Activated CD4-positive, alpha-beta T cell treated with anti-CD3 and anti-CD28 coated beads for 36 hours (primary cell): ENCODE results near the gene MAD1L1. TPM values are rescaled to one million over a fixed set of nuclear protein-coding genes. Genes with fewer than 3 reads are reported as not detected.

ENCODE experiments used
- ATAC-seq: fragments of 200-7000 bp; cut with Tn5 transposase; one replicate; pipeline ENCODE4 v1.10.0; 2021; ENCODE audit warnings: mild to moderate bottlenecking, moderate library complexity
- CTCF ChIA-PET: fragments of 350-600 bp; sonication (Branson Sonifier 250); formaldehyde crosslinking; loops from one replicate; lab custom pipeline; 2021; ENCODE audit warnings: antibody characterized with exemption; lab: Charles Lee
- POLR2A ChIA-PET: fragments of 350-600 bp; sonication (Branson Sonifier 250); formaldehyde crosslinking; loops from one replicate; lab custom pipeline; 2021; ENCODE audit warnings: antibody characterized with exemption, inconsistent platforms; lab: Charles Lee
- DNase-seq: peaks from one replicate; pipeline ENCODE4 v3.0.0-alpha.2; 2020
- H3K27ac Mint-ChIP-seq: one replicate; pipeline ENCODE4 v1.8.0; 2021; ENCODE audit warnings: mixed read lengths
- H3K27me3 Mint-ChIP-seq: one replicate; pipeline ENCODE4 v1.8.0; 2021; ENCODE audit warnings: mixed read lengths
- H3K36me3 Mint-ChIP-seq: one replicate; pipeline ENCODE4 v1.8.0; 2021; ENCODE audit warnings: low read depth, mixed read lengths
- H3K4me1 Mint-ChIP-seq: one replicate; pipeline ENCODE4 v1.8.0; 2021; ENCODE audit warnings: mixed read lengths
- H3K4me3 Mint-ChIP-seq: one replicate; pipeline ENCODE4 v1.8.0; 2021; ENCODE audit warnings: mild to moderate bottlenecking, moderate library complexity, mixed read lengths
- H3K9me3 Mint-ChIP-seq: one replicate; pipeline ENCODE4 v1.8.0; 2021; ENCODE audit warnings: low read depth, mixed read lengths
- intact Hi-C, 2 experiments: fragments of 100-400 bp; cut with DNase I in 1 of 2; cut with micrococcal nuclease in 1 of 2; formaldehyde crosslinking; loops; one replicate each; pipeline versions ENCODE4 v1.14.2 to v1.15.1; 2022 to 2024; cut with DNase I, micrococcal nuclease
- total RNA-seq, 2 experiments: library from RNA; stranded (reverse); gene quantifications; one replicate each; pipeline ENCODE4 v1.2.3, GENCODE V29; 2021

Gene MAD1L1
- total RNA-seq, 2 experiments from 2014 or later: 50.2 to 61.7 TPM

GRCh38 chr7:2100278-2101208, 132.2 kb downstream of the MAD1L1 start:
- Mint-ChIP-seq H3K36me3 (peaks cover 2% of the 10 kb centered on the region), H3K9me3 (no peaks in the 10 kb centered on the region), H3K27ac (peak overlapping the region; percentile 75), H3K4me3 (no peak overlapping the region), H3K4me1 (peaks cover 56% of the 10 kb centered on the region), H3K27me3 (no peaks in the 10 kb centered on the region)
- ChIA-PET CTCF (interaction anchor here (1.2 kb wide), 1 partner anchor 255 kb away, joined by 3 read pairs; no protein-coding TSS in a partner anchor), POLR2A (no interaction called here)
- intact Hi-C loops: loop anchor here in 1 of 2 experiments (5.0 kb wide), 3 partner anchors 107 to 278 kb away; partner anchors contain the start of genes MRM2 and NUDT1
- peak; percentile 65 for ATAC-seq
- peak; percentile 72 for DNase-seq

- Mint-ChIP-seq H3K4me3 (no peak overlapping the region), H3K9me3 (no peaks in the 10 kb centered on the region), H3K27me3 (no peaks in the 10 kb centered on the region), H3K4me1 (peaks cover 54% of the 10 kb centered on the region), H3K36me3 (peaks cover 2% of the 10 kb centered on the region), H3K27ac (peak overlapping the region; percentile 75)
- intact Hi-C loops: no loop called here
- peak; percentile 49 for ATAC-seq
- POLR2A ChIA-PET: no interaction called here
- CTCF ChIA-PET: interaction anchor here (1.2 kb wide), 1 partner anchor 256 kb away, joined by 3 read pairs; no protein-coding TSS in a partner anchor
- DNase-seq: peak; percentile 59
Measured at GRCh38 chr7:2099048-2099957, 133.4 kb downstream of the MAD1L1 start.

GRCh38 chr7:2098496-2098895, 134.2 kb downstream of the MAD1L1 start:
- H3K4me1 Mint-ChIP-seq: peaks cover 46% of the 10 kb centered on the region
- H3K27me3 Mint-ChIP-seq: no peaks in the 10 kb centered on the region
- H3K36me3 Mint-ChIP-seq: peaks cover 2% of the 10 kb centered on the region
- no peak overlapping the region for H3K27ac Mint-ChIP-seq
- POLR2A ChIA-PET: no interaction called here
- no peak for ATAC-seq
- intact Hi-C loops: no loop called here
- DNase-seq: no peak
- no peak overlapping the region for H3K4me3 Mint-ChIP-seq
- CTCF ChIA-PET: no interaction called here
- no peaks in the 10 kb centered on the region for H3K9me3 Mint-ChIP-seq

GRCh38 chr7:2098056-2098455, 134.7 kb downstream of the MAD1L1 start:
- Mint-ChIP-seq H3K27ac (no peak overlapping the region), H3K4me3 (no peak overlapping the region), H3K36me3 (peaks cover 2% of the 10 kb centered on the region), H3K27me3 (no peaks in the 10 kb centered on the region), H3K4me1 (peaks cover 42% of the 10 kb centered on the region), H3K9me3 (no peaks in the 10 kb centered on the region)
- no peak for DNase-seq
- ATAC-seq: no peak
- ChIA-PET POLR2A (no interaction called here), CTCF (no interaction called here)
- intact Hi-C loops: no loop called here

GRCh38 chr7:2097492-2097891, 135.3 kb downstream of the MAD1L1 start:
- H3K27me3 Mint-ChIP-seq: no peaks in the 10 kb centered on the region
- H3K4me1 Mint-ChIP-seq: peaks cover 40% of the 10 kb centered on the region
- ChIA-PET CTCF (no interaction called here), POLR2A (no interaction called here)
- intact Hi-C loops: no loop called here
- ATAC-seq: no peak
- no peak for DNase-seq
- H3K9me3 Mint-ChIP-seq: no peaks in the 10 kb centered on the region
- H3K27ac Mint-ChIP-seq: no peak overlapping the region
- H3K36me3 Mint-ChIP-seq: peaks cover 2% of the 10 kb centered on the region
- H3K4me3 Mint-ChIP-seq: no peak overlapping the region

GRCh38 chr7:2096692-2097387, 135.9 kb downstream of the MAD1L1 start:
- ATAC-seq: no peak
- intact Hi-C loops: no loop called here

GRCh38 chr7:2095436-2095835, 137.3 kb downstream of the MAD1L1 start:
- Mint-ChIP-seq H3K27me3 (no peaks in the 10 kb centered on the region), H3K4me3 (no peak overlapping the region), H3K9me3 (no peaks in the 10 kb centered on the region), H3K36me3 (no peaks in the 10 kb centered on the region), H3K4me1 (peaks cover 35% of the 10 kb centered on the region), H3K27ac (no peak overlapping the region)
- ChIA-PET POLR2A (no interaction called here), CTCF (no interaction called here)
- no peak for DNase-seq
- no peak for ATAC-seq
- intact Hi-C loops: no loop called here

More at GRCh38 chr7:2096692-2097387, 135.9 kb downstream of the MAD1L1 start:
- Mint-ChIP-seq H3K36me3 (no peaks in the 10 kb centered on the region), H3K27me3 (no peaks in the 10 kb centered on the region), H3K4me1 (peaks cover 36% of the 10 kb centered on the region), H3K4me3 (no peak overlapping the region), H3K27ac (no peak overlapping the region), H3K9me3 (no peaks in the 10 kb centered on the region)
- no peak for DNase-seq
- ChIA-PET CTCF (interaction anchor here (0.6 kb wide), 2 partner anchors 99 to 219 kb away, joined by 3 read pairs; no protein-coding TSS in a partner anchor), POLR2A (no interaction called here)

- no peaks in the 10 kb centered on the region for H3K27me3 Mint-ChIP-seq
- ATAC-seq (no peak), DNase-seq (no peak)
- POLR2A ChIA-PET: no interaction called here
- H3K4me1 Mint-ChIP-seq: peaks cover 26% of the 10 kb centered on the region
- intact Hi-C loops: no loop called here
- no peaks in the 10 kb centered on the region for H3K9me3 Mint-ChIP-seq
- no peaks in the 10 kb centered on the region for H3K36me3 Mint-ChIP-seq
- no peak overlapping the region for H3K4me3 Mint-ChIP-seq
- no peak overlapping the region for H3K27ac Mint-ChIP-seq
- CTCF ChIA-PET: no interaction called here
Measured at GRCh38 chr7:2094454-2095045, 138.2 kb downstream of the MAD1L1 start.

GRCh38 chr7:2093843-2094220, 138.9 kb downstream of the MAD1L1 start:
- no peak overlapping the region for H3K27ac Mint-ChIP-seq
- ATAC-seq (no peak), DNase-seq (no peak)
- no peak overlapping the region for H3K4me3 Mint-ChIP-seq
- intact Hi-C loops: no loop called here
- peaks cover 20% of the 10 kb centered on the region for H3K4me1 Mint-ChIP-seq
- POLR2A ChIA-PET: no interaction called here
- no peaks in the 10 kb centered on the region for H3K27me3 Mint-ChIP-seq
- H3K9me3 Mint-ChIP-seq: no peaks in the 10 kb centered on the region
- no peaks in the 10 kb centered on the region for H3K36me3 Mint-ChIP-seq
- CTCF ChIA-PET: no interaction called here

- intact Hi-C loops: no loop called here
- no peaks in the 10 kb centered on the region for H3K36me3 Mint-ChIP-seq
- H3K9me3 Mint-ChIP-seq: no peaks in the 10 kb centered on the region
- H3K4me1 Mint-ChIP-seq: peaks cover 15% of the 10 kb centered on the region
- CTCF ChIA-PET: no interaction called here
- ATAC-seq (no peak), DNase-seq (no peak)
- no peak overlapping the region for H3K4me3 Mint-ChIP-seq
- H3K27ac Mint-ChIP-seq: no peak overlapping the region
- no peaks in the 10 kb centered on the region for H3K27me3 Mint-ChIP-seq
- POLR2A ChIA-PET: no interaction called here
Measured at GRCh38 chr7:2093215-2093842, 139.4 kb downstream of the MAD1L1 start.
